GM12892 (cell line): Measurements from ENCODE around the gene FBXO39.

Experiments
- POLR2A ChIP-seq: IDR thresholded peaks from 2 replicates; pipeline ENCODE4 v1.6.1; 2011; ENCODE audit warnings: low read depth, low read length, control low read depth
- POLR2AphosphoS5 ChIP-seq: IDR thresholded peaks from 2 replicates; pipeline ENCODE4 v1.6.1; 2011; ENCODE audit warnings: low read depth, low read length, control low read depth

DNA sequence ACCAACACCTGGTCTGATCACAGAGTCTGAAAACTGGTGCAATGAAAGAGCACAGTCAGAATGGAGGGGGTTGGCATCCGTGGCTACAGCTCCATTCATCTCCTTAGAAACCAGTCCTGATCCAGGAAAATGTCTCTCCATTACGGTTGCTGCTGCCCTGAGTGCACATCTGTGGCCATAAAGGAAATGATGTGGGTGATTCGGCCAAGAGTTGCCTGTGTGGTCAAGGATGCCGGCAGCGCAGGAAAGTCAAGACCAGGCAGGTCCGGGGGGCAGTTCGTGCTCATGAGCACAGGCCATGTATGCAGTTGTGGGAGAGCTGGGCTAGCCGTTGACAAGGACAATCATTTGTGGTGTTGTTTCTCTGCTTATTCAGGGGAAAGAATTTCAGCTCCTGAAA lies 14.2 kb upstream of the FBXO39 start:
- TF ChIP-seq POLR2AphosphoS5 = peak; percentile 39; the same call in 1 of the 2 replicates
- no peak for TF ChIP-seq POLR2A
